ENCODE measurements around the gene SETD5. TPM values are rescaled to one million over a fixed set of nuclear protein-coding genes. Genes with fewer than 3 reads are reported as not detected.

Gene SETD5
- total RNA-seq, 2 donors from 2014 or later, result 58.4 to 118 TPM

- no peak for TF ChIP-seq POLR2A (IDR thresholded peaks at IDR 0.05)
- Histone ChIP-seq H3K36me3 (peaks cover 0 to 13% of the 10 kb centered on the region in 2 donors), H3K27ac (no peak overlapping the region), H3K4me3 (no peak overlapping the region), H3K9me3 (no peaks in the 10 kb centered on the region), H3K27me3 (replicated peaks; ENCODE audit: insufficient read depth) (no peaks in the 10 kb centered on the region), H3K4me1 (replicated peaks) (no peaks in the 10 kb centered on the region)
- DNase-seq (ENCODE audit: low spot score), result no peak
- WGBS, result 63% methylated on average over 5 of the region's 5 CpGs
- intact Hi-C loops (cut with DNase I), result no loop called here
Measured at GRCh38 chr3:9388562-9389272, 8.7 kb upstream of the SETD5 start.

DNA sequence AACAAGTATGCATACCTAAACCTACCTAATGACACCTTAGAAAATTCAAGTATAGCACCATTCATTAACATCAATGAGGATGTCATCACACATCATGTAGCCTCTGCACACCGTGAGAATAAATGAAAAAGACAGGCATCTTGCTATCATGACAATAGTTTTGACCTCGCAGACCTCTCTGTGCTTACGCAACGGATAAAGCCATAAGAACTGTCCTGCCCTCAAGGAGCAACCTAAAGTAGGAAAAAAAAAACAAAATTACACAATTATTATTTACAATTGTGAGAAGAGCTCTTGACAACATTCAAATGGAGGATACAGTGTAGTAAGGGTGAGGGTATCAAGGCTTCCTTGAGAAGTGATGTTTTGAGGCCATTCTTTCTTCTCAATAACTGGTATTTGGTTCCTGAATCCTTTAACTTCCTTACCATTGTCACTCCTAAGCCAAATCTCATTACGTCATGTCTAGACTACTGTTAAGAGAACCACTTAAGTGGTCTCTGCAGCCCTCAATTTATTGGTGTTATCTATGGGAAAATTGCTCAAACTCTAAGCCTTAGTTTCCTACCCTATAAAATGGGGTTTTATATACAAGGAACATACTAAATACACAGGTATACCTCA is 7.0 kb upstream of the SETD5 start:
- no peak for DNase-seq (ENCODE audit: low spot score)
- H3K9me3 ChIP-seq, result no peaks in the 10 kb centered on the region
- TF ChIP-seq POLR2A (IDR thresholded peaks at IDR 0.05) (no peak), POLR2AphosphoS5 (IDR thresholded peaks at IDR 0.05) (no peak)
- TF ChIP-seq, protein P1, sequence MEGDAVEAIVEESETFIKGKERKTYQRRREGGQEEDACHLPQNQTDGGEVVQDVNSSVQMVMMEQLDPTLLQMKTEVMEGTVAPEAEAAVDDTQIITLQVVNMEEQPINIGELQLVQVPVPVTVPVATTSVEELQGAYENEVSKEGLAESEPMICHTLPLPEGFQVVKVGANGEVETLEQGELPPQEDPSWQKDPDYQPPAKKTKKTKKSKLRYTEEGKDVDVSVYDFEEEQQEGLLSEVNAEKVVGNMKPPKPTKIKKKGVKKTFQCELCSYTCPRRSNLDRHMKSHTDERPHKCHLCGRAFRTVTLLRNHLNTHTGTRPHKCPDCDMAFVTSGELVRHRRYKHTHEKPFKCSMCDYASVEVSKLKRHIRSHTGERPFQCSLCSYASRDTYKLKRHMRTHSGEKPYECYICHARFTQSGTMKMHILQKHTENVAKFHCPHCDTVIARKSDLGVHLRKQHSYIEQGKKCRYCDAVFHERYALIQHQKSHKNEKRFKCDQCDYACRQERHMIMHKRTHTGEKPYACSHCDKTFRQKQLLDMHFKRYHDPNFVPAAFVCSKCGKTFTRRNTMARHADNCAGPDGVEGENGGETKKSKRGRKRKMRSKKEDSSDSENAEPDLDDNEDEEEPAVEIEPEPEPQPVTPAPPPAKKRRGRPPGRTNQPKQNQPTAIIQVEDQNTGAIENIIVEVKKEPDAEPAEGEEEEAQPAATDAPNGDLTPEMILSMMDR (IDR thresholded peaks at IDR 0.05), result no peak
- H3K27me3 ChIP-seq (replicated peaks; ENCODE audit: insufficient read depth), result no peaks in the 10 kb centered on the region
- H3K36me3 ChIP-seq, result peaks cover 0 to 8% of the 10 kb centered on the region in 2 donors
- intact Hi-C loops (cut with DNase I), result no loop called here
- WGBS, result 96% methylated on average over 5 of the region's 5 CpGs
- no peak overlapping the region for H3K4me3 ChIP-seq
- peak overlapping the region in 1 of 2 donors; percentile 9 for H3K27ac ChIP-seq
- H3K4me1 ChIP-seq (replicated peaks), result no peaks in the 10 kb centered on the region

DNA sequence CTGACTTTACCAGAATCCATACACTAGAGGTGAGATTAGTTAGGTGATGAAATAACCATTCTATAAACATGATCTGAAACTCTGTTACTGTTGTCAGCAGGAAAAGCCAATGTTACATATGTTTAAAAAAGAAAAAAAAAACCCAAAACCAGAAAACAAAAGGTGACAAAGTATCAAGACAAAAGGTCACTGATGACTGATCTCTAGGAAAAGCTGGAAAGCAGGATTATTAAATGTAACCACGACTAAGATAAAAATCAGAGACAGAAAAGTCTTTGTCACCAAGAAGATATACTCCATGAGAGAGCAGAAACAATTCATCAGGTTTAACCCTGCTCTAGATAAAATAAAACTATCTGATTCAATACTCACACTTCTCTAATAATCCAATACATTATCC is 5.4 kb upstream of the SETD5 start:
- TF ChIP-seq POLR2A (IDR thresholded peaks at IDR 0.05) (no peak), POLR2AphosphoS5 (IDR thresholded peaks at IDR 0.05) (no peak)
- TF ChIP-seq, protein P1 (IDR thresholded peaks at IDR 0.05), result no peak
- no peak for DNase-seq (ENCODE audit: low spot score)
- intact Hi-C loops (cut with DNase I), result no loop called here
- 14% methylated on average over 1 of the region's 1 CpG for WGBS
- Histone ChIP-seq H3K9me3 (no peaks in the 10 kb centered on the region), H3K4me1 (replicated peaks) (no peaks in the 10 kb centered on the region), H3K36me3 (peaks cover 0 to 8% of the 10 kb centered on the region in 2 donors), H3K27me3 (replicated peaks; ENCODE audit: insufficient read depth) (no peaks in the 10 kb centered on the region), H3K4me3 (no peak overlapping the region), H3K27ac (no peak overlapping the region)

DNA sequence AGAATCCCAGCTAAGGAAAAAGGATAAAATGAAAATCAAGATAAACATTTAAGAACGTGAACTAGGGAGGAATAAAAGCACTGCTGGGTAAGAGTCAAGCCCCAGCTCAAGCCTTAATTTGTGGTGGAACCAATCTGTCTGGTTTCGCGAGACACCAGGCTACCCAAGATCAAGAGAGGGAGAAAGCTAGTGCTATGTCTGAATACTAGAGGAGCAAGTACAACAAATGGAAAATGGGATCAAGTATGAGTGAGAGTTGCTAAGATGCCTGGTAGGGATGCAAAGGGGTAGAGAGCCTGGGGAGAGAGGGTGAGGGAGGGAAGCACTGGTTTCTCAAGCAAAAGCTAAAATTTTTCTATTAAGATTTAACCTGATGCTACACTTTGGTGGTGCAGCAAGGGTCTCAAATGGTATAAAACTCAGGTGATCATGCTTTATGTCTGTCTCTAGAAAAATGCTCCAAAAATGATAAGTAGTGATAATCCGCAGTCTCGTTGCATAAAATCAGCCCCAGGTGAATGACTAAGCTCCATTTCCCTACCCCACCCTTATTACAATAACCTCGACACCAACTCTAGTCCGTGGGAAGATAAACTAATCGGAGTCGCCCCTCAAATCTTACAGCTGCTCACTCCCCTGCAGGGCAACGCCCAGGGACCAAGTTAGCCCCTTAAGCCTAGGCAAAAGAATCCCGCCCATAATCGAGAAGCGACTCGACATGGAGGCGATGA is 1.7 kb upstream of the SETD5 start:
- Histone ChIP-seq H3K4me1 (replicated peaks) (peaks cover 8% of the 10 kb centered on the region), H3K9me3 (no peaks in the 10 kb centered on the region), H3K4me3 (peak overlapping the region; percentile 90 to 95), H3K36me3 (peaks cover 0 to 7% of the 10 kb centered on the region in 2 donors), H3K27ac (peak overlapping the region; percentile 99), H3K27me3 (replicated peaks; ENCODE audit: insufficient read depth) (no peaks in the 10 kb centered on the region)
- TF ChIP-seq POLR2A (IDR thresholded peaks at IDR 0.05) (no peak), POLR2AphosphoS5 (IDR thresholded peaks at IDR 0.05) (no peak)
- TF ChIP-seq, protein P1 (IDR thresholded peaks at IDR 0.05), result no peak
- 5% methylated on average over 15 of the region's 15 CpGs for WGBS
- peak; percentile 17 for DNase-seq (ENCODE audit: low spot score)
- intact Hi-C loops (cut with DNase I), result no loop called here

GRCh38 chr3:9396301-9396631 is 1.1 kb upstream of the SETD5 start:
- intact Hi-C loops (cut with DNase I), result no loop called here
- TF ChIP-seq POLR2AphosphoS5 (IDR thresholded peaks at IDR 0.05) (peak; percentile 77), POLR2A (IDR thresholded peaks at IDR 0.05) (peak; percentile 75)
- TF ChIP-seq, protein P1 (IDR thresholded peaks at IDR 0.05), result no peak
- H3K9me3 ChIP-seq, result no peaks in the 10 kb centered on the region
- 0% methylated on average over 20 of the region's 25 CpGs for WGBS
- peaks cover 14% of the 10 kb centered on the region for H3K4me1 ChIP-seq (replicated peaks)
- DNase-seq (ENCODE audit: low spot score), result peak; percentile 94
- peak overlapping the region; percentile 99 for H3K27ac ChIP-seq
- no peaks in the 10 kb centered on the region for H3K27me3 ChIP-seq (replicated peaks; ENCODE audit: insufficient read depth)
- peak overlapping the region; percentile 90 to 95 for H3K4me3 ChIP-seq
- peaks cover 0 to 2% of the 10 kb centered on the region in 2 donors for H3K36me3 ChIP-seq
